ENCODE data around the gene PC.

DNA sequence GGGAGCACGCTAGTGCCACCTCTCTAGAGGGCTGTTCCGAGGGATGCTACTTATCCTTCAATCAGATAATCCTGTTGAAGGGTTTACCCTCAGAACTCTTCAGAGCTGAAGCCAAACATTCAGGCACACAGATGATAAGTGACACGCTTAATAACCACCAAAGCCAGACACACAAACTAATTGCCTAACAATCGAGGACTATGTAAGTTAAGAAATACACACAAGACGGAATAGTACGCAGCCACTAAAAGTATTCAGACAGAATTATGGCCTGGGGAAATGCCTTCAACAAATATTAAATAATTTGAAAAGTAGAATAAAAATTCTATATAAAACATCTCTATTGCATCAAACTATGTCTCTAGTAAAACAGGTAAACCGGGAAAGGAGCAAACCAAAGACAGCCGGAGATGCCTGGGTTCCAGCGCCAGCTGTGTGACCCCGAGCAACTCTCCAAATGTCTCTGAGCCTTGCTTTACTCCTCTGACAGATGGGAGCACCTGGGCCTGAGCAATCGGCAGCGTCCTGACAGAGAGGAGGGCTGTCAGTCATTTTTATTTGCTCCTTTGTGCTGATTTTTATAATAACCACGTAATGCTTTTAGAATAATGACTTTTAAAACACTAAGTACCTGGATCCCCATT is 90.0 kb downstream of the PC start:
- TF ChIP-seq EZH2 (IDR thresholded peaks at IDR 0.05; ENCODE audit: low read length, unreplicated experiment) (no peak), EZH2phosphoT487 (IDR thresholded peaks at IDR 0.05; ENCODE audit: borderline replicate concordance, low read length) (no peak)
- TF ChIP-seq, protein P1, sequence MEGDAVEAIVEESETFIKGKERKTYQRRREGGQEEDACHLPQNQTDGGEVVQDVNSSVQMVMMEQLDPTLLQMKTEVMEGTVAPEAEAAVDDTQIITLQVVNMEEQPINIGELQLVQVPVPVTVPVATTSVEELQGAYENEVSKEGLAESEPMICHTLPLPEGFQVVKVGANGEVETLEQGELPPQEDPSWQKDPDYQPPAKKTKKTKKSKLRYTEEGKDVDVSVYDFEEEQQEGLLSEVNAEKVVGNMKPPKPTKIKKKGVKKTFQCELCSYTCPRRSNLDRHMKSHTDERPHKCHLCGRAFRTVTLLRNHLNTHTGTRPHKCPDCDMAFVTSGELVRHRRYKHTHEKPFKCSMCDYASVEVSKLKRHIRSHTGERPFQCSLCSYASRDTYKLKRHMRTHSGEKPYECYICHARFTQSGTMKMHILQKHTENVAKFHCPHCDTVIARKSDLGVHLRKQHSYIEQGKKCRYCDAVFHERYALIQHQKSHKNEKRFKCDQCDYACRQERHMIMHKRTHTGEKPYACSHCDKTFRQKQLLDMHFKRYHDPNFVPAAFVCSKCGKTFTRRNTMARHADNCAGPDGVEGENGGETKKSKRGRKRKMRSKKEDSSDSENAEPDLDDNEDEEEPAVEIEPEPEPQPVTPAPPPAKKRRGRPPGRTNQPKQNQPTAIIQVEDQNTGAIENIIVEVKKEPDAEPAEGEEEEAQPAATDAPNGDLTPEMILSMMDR (conservative IDR thresholded peaks at IDR 0.05; ENCODE audit: low read depth, low read length): no peak

Data from PC-3 (cell line).